ENCODE data around the gene TMEM132E.
A peak's percentile ranks its signal among the peaks of the same experiment; 100 is the strongest.
"Not testable (repeated sequence)": the region's sequence is repeated elsewhere in the genome, so short reads cannot be mapped to it uniquely, and the experiment has no call there.

The TMEM132E gene

GRCh38 chr17:34579017-34579946 lies at the start of gene TMEM132E:
TMEM132E (plus strand) TSS chr17:34579582; CDS start chr17:34581077, 1,495 bp downstream.
- no peak for DNase-seq

- no peak for DNase-seq
These were observed 48.5 kb upstream of the TMEM132E start for GRCh38 chr17:34530918-34531317.

- no peak for DNase-seq
These were observed 46.9 kb upstream of the TMEM132E start for GRCh38 chr17:34532281-34533065.

- DNase-seq, result no peak
These were observed 45.4 kb upstream of the TMEM132E start for GRCh38 chr17:34533806-34534527.

- DNase-seq, result no peak
These were observed 41.9 kb upstream of the TMEM132E start for GRCh38 chr17:34537445-34537844.

- not testable (repeated sequence) for DNase-seq
These were observed 40.8 kb upstream of the TMEM132E start for GRCh38 chr17:34538582-34538981.

- DNase-seq, result no peak
These were observed 39.5 kb upstream of the TMEM132E start for GRCh38 chr17:34539881-34540280.

- DNase-seq, result peak; percentile 2
These were observed 36.6 kb upstream of the TMEM132E start for GRCh38 chr17:34542700-34543336.

GRCh38 chr17:34547453-34548063 lies 31.8 kb upstream of the TMEM132E start:
- DNase-seq, result no peak

- DNase-seq, result no peak
These were observed 29.4 kb upstream of the TMEM132E start for GRCh38 chr17:34549966-34550365.

- DNase-seq, result no peak
These were observed 25.5 kb upstream of the TMEM132E start for GRCh38 chr17:34553907-34554306.

GRCh38 chr17:34556384-34556783 lies 23.0 kb upstream of the TMEM132E start:
- DNase-seq, result no peak

GRCh38 chr17:34556931-34557330 lies 22.5 kb upstream of the TMEM132E start:
- no peak for DNase-seq

- no peak for DNase-seq
These were observed 18.1 kb upstream of the TMEM132E start for GRCh38 chr17:34561328-34561727.

- DNase-seq, result peak; percentile 3
These were observed 17.0 kb upstream of the TMEM132E start for GRCh38 chr17:34562387-34562786.

- no peak for DNase-seq
These were observed 13.7 kb upstream of the TMEM132E start for GRCh38 chr17:34565713-34566112.

- no peak for DNase-seq
These were observed 13.2 kb upstream of the TMEM132E start for GRCh38 chr17:34566201-34566600.

- DNase-seq, result no peak
These were observed 12.5 kb upstream of the TMEM132E start for GRCh38 chr17:34566873-34567272.

- no peak for DNase-seq
These were observed 11.5 kb upstream of the TMEM132E start for GRCh38 chr17:34567691-34568465.

- no peak for DNase-seq
These were observed 10.4 kb upstream of the TMEM132E start for GRCh38 chr17:34568953-34569352.

GRCh38 chr17:34569591-34569990 lies 9.8 kb upstream of the TMEM132E start:
- no peak for DNase-seq

All from DMS53 (cell line).